GM18507 (cell line): ENCODE data around the gene IQSEC3.
"Not testable (repeated sequence)": the region's sequence is repeated elsewhere in the genome, so short reads cannot be mapped to it uniquely, and the experiment has no call there.

Experiments used
- DNase-seq: peaks from one replicate; pipeline ENCODE4 v3.0.0; 2011; ENCODE audit warnings: low read depth; ENCODE audit not compliant: insufficient read length; ENCODE audit errors: extremely low spot score
- FAIRE-seq: peaks from 2 replicates; lab custom pipeline; 2011; peaks lifted over from hg19 to GRCh38; lab: Jason Lieb, UNC

Gene IQSEC3

GRCh38 chr12:66428-66781, at the start of gene IQSEC3:
IQSEC3 (plus strand) TSS chr12:66767; CDS start chr12:66883, 116 bp downstream.
- DNase-seq, FAIRE-seq: not testable (repeated sequence)

- DNase-seq, FAIRE-seq: not testable (repeated sequence)
Observed at GRCh38 chr12:17370-18340, 48.9 kb upstream of the IQSEC3 start.

- not testable (repeated sequence) for DNase-seq
Observed at GRCh38 chr12:18821-19567, 47.6 kb upstream of the IQSEC3 start.

GRCh38 chr12:19906-20305, 46.7 kb upstream of the IQSEC3 start:
- not testable (repeated sequence) for FAIRE-seq, DNase-seq

More at GRCh38 chr12:18821-19567, 47.6 kb upstream of the IQSEC3 start:
- FAIRE-seq, result not testable (repeated sequence)

GRCh38 chr12:20757-21156, 45.8 kb upstream of the IQSEC3 start:
- DNase-seq, result no peak
- FAIRE-seq, result no peak

- DNase-seq (peak; percentile 53), FAIRE-seq (no peak)
Observed at GRCh38 chr12:21301-22189, 45.0 kb upstream of the IQSEC3 start.

GRCh38 chr12:22190-22529, 44.4 kb upstream of the IQSEC3 start:
- DNase-seq (no peak), FAIRE-seq (no peak)

- no peak for FAIRE-seq
- no peak for DNase-seq
Observed at GRCh38 chr12:22530-23201, 43.9 kb upstream of the IQSEC3 start.

- DNase-seq, FAIRE-seq: not testable (repeated sequence)
Observed at GRCh38 chr12:27904-28303, 38.7 kb upstream of the IQSEC3 start.

- DNase-seq, FAIRE-seq: not testable (repeated sequence)
Observed at GRCh38 chr12:38775-39174, 27.8 kb upstream of the IQSEC3 start.

GRCh38 chr12:39555-40265, 26.9 kb upstream of the IQSEC3 start:
- DNase-seq, FAIRE-seq: not testable (repeated sequence)

- DNase-seq, FAIRE-seq: not testable (repeated sequence)
Observed at GRCh38 chr12:44352-44751, 22.2 kb upstream of the IQSEC3 start.

- not testable (repeated sequence) for FAIRE-seq, DNase-seq
Observed at GRCh38 chr12:45235-45990, 21.2 kb upstream of the IQSEC3 start.

GRCh38 chr12:45991-46358, 20.6 kb upstream of the IQSEC3 start:
- FAIRE-seq, DNase-seq: not testable (repeated sequence)

GRCh38 chr12:46542-46941, 20.0 kb upstream of the IQSEC3 start:
- DNase-seq, FAIRE-seq: not testable (repeated sequence)

GRCh38 chr12:47699-48226, 18.8 kb upstream of the IQSEC3 start:
- DNase-seq, FAIRE-seq: not testable (repeated sequence)

- not testable (repeated sequence) for FAIRE-seq, DNase-seq
Observed at GRCh38 chr12:49149-49548, 17.4 kb upstream of the IQSEC3 start.
